Osteoblast (primary cell): ENCODE data around the gene CCR9. TPM values are rescaled to one million over a fixed set of nuclear protein-coding genes. Genes with fewer than 3 reads are reported as not detected.

ENCODE experiments used
- DNase-seq: peaks from one replicate; pipeline ENCODE4 v3.0.0; 2011; ENCODE audit warnings: low spot score, mixed read lengths; ENCODE audit not compliant: insufficient read length; ENCODE audit errors: missing footprints
- H2AFZ ChIP-seq: 2 replicates; pipeline ENCODE4 v1.6.0; 2011; ENCODE audit warnings: mild to moderate bottlenecking, low read length
- H3K27ac ChIP-seq: 2 replicates; pipeline ENCODE4 v1.5.1; 2011; ENCODE audit warnings: mild to moderate bottlenecking, low read depth, low read length, moderate library complexity
- H3K27me3 ChIP-seq: 2 replicates; pipeline ENCODE4 v1.6.0; 2012; ENCODE audit warnings: mild to moderate bottlenecking, control low read depth, inconsistent platforms, low read length, moderate library complexity; ENCODE audit not compliant: insufficient read depth
- H3K36me3 ChIP-seq: 2 replicates; pipeline ENCODE4 v1.5.1; 2011; ENCODE audit warnings: mild to moderate bottlenecking, low read length, control low read depth, moderate library complexity; ENCODE audit not compliant: insufficient read depth
- H3K4me1 ChIP-seq: 2 replicates; pipeline ENCODE4 v1.5.1; 2011; ENCODE audit warnings: mild to moderate bottlenecking, low read length, control low read depth, moderate library complexity; ENCODE audit not compliant: insufficient read depth
- H3K4me2 ChIP-seq: 2 replicates; pipeline ENCODE4 v1.6.0; 2011; ENCODE audit warnings: mild to moderate bottlenecking, low read length; ENCODE audit not compliant: insufficient read depth
- H3K4me3 ChIP-seq: fragments of 200-600 bp; sonication (generic); 3 replicates; pipeline ENCODE4 v1.5.1; 2012; ENCODE audit warnings: mild to moderate bottlenecking, low read length, inconsistent platforms; ENCODE audit not compliant: insufficient read depth
- H3K79me2 ChIP-seq: 2 replicates; pipeline ENCODE4 v1.6.0; 2012; ENCODE audit warnings: mild to moderate bottlenecking, low read length, control low read depth, inconsistent platforms; ENCODE audit not compliant: insufficient read depth
- H3K9me3 ChIP-seq: 2 replicates; pipeline ENCODE4 v1.5.1; 2011; ENCODE audit warnings: low read depth, low read length, control low read depth
- H4K20me1 ChIP-seq: 2 replicates; pipeline ENCODE4 v1.6.0; 2012; ENCODE audit warnings: mild to moderate bottlenecking, low read length, control low read depth; ENCODE audit not compliant: insufficient read depth
- CTCF ChIP-seq: IDR thresholded peaks from 2 replicates; pipeline ENCODE4 v1.5.1; 2011; ENCODE audit warnings: mild to moderate bottlenecking, low read depth, low read length, moderate library complexity; ENCODE audit errors: extremely low read depth
- total RNA-seq: library from RNA; depleted of rRNA; stranded (reverse); fragments of >200 nt; gene quantifications from 2 replicates; pipeline ENCODE4 v1.2.3, GENCODE V29; 2012

CCR9 gene
- total RNA-seq, 1 donor, result not detected

DNA sequence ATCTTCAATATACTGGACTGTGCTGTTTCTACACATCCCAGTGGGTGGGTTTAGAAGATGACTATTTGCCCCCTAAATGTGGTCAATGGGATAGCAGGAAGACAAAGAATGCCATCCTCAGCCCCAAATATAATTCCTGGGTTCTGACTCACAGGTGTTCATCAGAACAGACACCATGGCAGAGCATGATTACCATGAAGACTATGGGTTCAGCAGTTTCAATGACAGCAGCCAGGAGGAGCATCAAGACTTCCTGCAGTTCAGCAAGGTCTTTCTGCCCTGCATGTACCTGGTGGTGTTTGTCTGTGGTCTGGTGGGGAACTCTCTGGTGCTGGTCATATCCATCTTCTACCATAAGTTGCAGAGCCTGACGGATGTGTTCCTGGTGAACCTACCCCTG, 60.0 kb downstream of the CCR9 start:
- peaks cover 27% of the 10 kb centered on the region for H3K4me1 ChIP-seq
- H3K27me3 ChIP-seq, result no peaks in the 10 kb centered on the region
- H3K36me3 ChIP-seq, result peaks cover 17% of the 10 kb centered on the region
- H3K4me2 ChIP-seq, result no peak overlapping the region
- H3K4me3 ChIP-seq, result no peak overlapping the region
- H3K9me3 ChIP-seq, result no peaks in the 10 kb centered on the region
- H2AFZ ChIP-seq, result no peak overlapping the region
- no peak overlapping the region for H3K27ac ChIP-seq
- no peak for DNase-seq
- H4K20me1 ChIP-seq, result peaks cover 25% of the 10 kb centered on the region
- TF ChIP-seq CTCF, result no peak
- H3K79me2 ChIP-seq, result no peaks in the 10 kb centered on the region

GRCh38 chr3:45946875-45947274, 60.5 kb downstream of the CCR9 start:
- TF ChIP-seq CTCF, result no peak
- Histone ChIP-seq H4K20me1 (peaks cover 26% of the 10 kb centered on the region), H3K4me1 (peaks cover 27% of the 10 kb centered on the region), H3K36me3 (peaks cover 23% of the 10 kb centered on the region), H3K27ac (no peak overlapping the region), H3K4me2 (no peak overlapping the region), H3K9me3 (no peaks in the 10 kb centered on the region), H3K79me2 (no peaks in the 10 kb centered on the region), H2AFZ (no peak overlapping the region), H3K27me3 (no peaks in the 10 kb centered on the region), H3K4me3 (no peak overlapping the region)
- no peak for DNase-seq

- peaks cover 26% of the 10 kb centered on the region for H3K36me3 ChIP-seq
- H2AFZ ChIP-seq, result no peak overlapping the region
- H3K9me3 ChIP-seq, result no peaks in the 10 kb centered on the region
- peaks cover 26% of the 10 kb centered on the region for H4K20me1 ChIP-seq
- DNase-seq, result no peak
- no peaks in the 10 kb centered on the region for H3K27me3 ChIP-seq
- H3K79me2 ChIP-seq, result no peaks in the 10 kb centered on the region
- peak overlapping the region; percentile 6 for H3K4me2 ChIP-seq
- TF ChIP-seq CTCF, result no peak
- H3K4me1 ChIP-seq, result peaks cover 27% of the 10 kb centered on the region
- no peak overlapping the region for H3K4me3 ChIP-seq
- peak overlapping the region; percentile 21 for H3K27ac ChIP-seq
Observed at GRCh38 chr3:45947361-45947760, 61.0 kb downstream of the CCR9 start.

DNA sequence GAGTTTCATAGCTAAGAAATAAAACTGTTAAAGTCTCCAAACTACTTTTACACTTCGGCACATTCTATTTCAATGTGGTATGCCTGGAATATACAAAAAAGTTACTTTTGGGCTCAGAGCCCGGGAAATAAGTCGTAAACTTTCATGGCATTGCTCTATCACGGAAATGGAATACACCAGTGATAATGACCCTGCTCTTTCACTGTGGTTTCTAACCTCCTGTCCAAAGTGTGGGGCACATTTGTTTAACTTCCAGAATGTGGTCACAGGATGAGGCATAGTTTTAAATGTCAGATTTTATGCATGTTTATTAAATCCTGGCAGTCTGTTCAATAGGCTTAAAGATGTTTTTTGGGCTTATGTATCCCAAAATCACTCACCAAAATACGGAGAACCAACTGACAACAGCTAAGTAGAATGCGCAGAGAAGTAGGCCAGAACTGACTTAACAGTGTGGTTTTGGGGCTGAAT, 62.0 kb downstream of the CCR9 start:
- no peaks in the 10 kb centered on the region for H3K79me2 ChIP-seq
- DNase-seq, result peak; percentile 87
- H3K9me3 ChIP-seq, result no peaks in the 10 kb centered on the region

More for the DNA sequence above, 62.0 kb downstream of the CCR9 start:
- peaks cover 32% of the 10 kb centered on the region for H3K36me3 ChIP-seq
- H3K27ac ChIP-seq, result peak overlapping the region; percentile 21
- no peak for TF ChIP-seq CTCF
- H2AFZ ChIP-seq, result no peak overlapping the region
- no peaks in the 10 kb centered on the region for H3K27me3 ChIP-seq
- H3K4me1 ChIP-seq, result peaks cover 30% of the 10 kb centered on the region
- peak overlapping the region; percentile 32 for H3K4me2 ChIP-seq
- H4K20me1 ChIP-seq, result peaks cover 26% of the 10 kb centered on the region
- no peak overlapping the region for H3K4me3 ChIP-seq
